GM12874 (cell line): ENCODE data around the gene PUS1.

Experiments used
- CTCF ChIP-seq: IDR thresholded peaks from 2 replicates; pipeline ENCODE4 v1.5.1; 2011; ENCODE audit warnings: low read depth, mild to moderate bottlenecking, control low read depth, low read length, moderate library complexity; ENCODE audit not compliant: insufficient read depth

PUS1 gene

GRCh38 chr12:131940141-131940547 lies 11.1 kb downstream of the PUS1 start:
- TF ChIP-seq CTCF = no peak

GRCh38 chr12:131941116-131941986 lies 12.3 kb downstream of the PUS1 start:
- no peak for TF ChIP-seq CTCF

GRCh38 chr12:131941987-131942341 lies 12.9 kb downstream of the PUS1 start:
- TF ChIP-seq CTCF = no peak

DNA sequence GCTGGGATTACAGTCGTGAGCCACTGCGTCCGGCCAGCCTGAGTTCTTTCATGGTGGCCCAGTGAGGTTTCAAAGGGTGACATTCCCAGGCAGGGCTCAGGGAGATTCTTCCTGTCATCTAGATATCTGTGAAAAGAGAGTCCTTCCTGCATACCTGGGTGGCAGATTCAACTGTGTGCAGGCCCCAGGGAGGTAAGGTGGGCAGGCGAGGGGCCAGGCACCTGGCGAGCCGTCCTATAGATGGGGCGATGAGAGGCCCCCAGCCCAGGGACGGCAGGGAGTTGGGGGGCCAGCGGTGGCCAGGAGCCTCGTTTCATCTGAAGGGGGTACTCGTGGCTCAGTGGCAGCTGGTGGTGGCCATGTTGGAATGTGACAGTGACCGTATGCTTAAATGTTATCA lies 13.6 kb downstream of the PUS1 start:
- TF ChIP-seq CTCF = no peak

DNA sequence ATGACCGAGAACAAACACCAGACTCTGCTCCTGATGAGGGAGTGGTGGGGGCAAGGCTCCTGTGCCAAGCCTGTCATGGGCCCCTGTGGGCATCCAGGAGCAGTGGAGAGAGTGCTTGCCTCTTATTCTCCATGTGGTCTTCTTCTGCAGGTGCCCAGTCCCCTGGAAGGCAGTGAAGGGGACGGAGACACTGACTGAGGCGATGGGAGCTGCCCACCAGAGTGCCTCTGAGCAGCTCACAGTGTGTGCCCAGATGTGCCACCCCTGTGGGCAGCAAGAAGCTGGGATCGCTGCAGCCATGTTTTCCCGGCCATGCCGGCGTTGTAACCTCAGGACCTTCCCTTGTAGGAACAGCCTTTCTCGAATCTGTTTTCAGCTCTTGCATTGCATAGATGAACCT lies 14.3 kb downstream of the PUS1 start:
- no peak for TF ChIP-seq CTCF

DNA sequence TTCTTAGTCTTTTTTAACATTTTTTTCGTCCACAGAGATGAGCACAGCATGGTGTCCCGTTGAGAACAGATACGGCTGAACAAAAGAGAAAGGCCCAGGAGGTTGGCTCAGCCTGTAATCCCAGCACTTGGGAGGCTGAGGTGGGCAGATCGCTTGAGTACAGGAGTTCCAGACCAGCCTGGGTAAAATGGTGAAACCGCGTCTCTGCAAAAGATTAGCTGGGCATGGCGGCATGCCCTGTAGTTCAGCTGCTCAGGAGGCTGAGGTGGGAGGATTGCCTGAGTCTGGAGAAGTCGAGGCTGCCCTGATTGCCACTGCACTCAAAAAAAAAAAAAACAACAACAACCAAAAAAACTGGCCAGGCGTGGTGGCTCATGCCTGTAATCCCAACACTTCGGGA lies 14.8 kb downstream of the PUS1 start:
- TF ChIP-seq CTCF = no peak

GRCh38 chr12:131944601-131945251 lies 15.7 kb downstream of the PUS1 start:
- TF ChIP-seq CTCF = no peak
